NCI-H2227 (cell line): ENCODE data around the gene HLA-DQB1.

Source experiments
- DNase-seq: peaks from one replicate; lab custom pipeline; 2025; ENCODE audit not compliant: unreplicated experiment; lab: John Stamatoyannopoulos, UW

HLA-DQB1 gene

GRCh38 chr6:32627831-32628230 is 38.6 kb downstream of the HLA-DQB1 start:
- no peak for DNase-seq

- DNase-seq = no peak
These were observed 39.2 kb downstream of the HLA-DQB1 start for GRCh38 chr6:32627249-32627648.

- DNase-seq = no peak
These were observed 41.3 kb downstream of the HLA-DQB1 start for GRCh38 chr6:32625137-32625536.

- no peak for DNase-seq
These were observed 41.9 kb downstream of the HLA-DQB1 start for GRCh38 chr6:32624565-32624964.

- DNase-seq = no peak
These were observed 42.8 kb downstream of the HLA-DQB1 start for GRCh38 chr6:32623693-32624092.

- DNase-seq = no peak
These were observed 43.7 kb downstream of the HLA-DQB1 start for GRCh38 chr6:32622545-32623401.

- no peak for DNase-seq
These were observed 45.1 kb downstream of the HLA-DQB1 start for GRCh38 chr6:32621372-32621771.

GRCh38 chr6:32617751-32618150 is 48.7 kb downstream of the HLA-DQB1 start:
- DNase-seq = no peak

GRCh38 chr6:32615885-32616532 is 50.4 kb downstream of the HLA-DQB1 start:
- no peak for DNase-seq

GRCh38 chr6:32614366-32615081 is 51.9 kb downstream of the HLA-DQB1 start:
- DNase-seq = no peak

GRCh38 chr6:32613475-32613874 is 53.0 kb downstream of the HLA-DQB1 start:
- DNase-seq = no peak

- no peak for DNase-seq
These were observed 55.7 kb downstream of the HLA-DQB1 start for GRCh38 chr6:32610682-32611296.

- DNase-seq = peak; percentile 71
These were observed 56.5 kb downstream of the HLA-DQB1 start for GRCh38 chr6:32609731-32610640.
